GM23338 (cell line): Measurements from ENCODE around the gene SIMC1. TPM values are rescaled to one million over a fixed set of nuclear protein-coding genes. Genes with fewer than 3 reads are reported as not detected.
"Not testable (repeated sequence)": the region's sequence is repeated elsewhere in the genome, so short reads cannot be mapped to it uniquely, and the experiment has no call there.

Experiments
- ATAC-seq: fragments of 200-7000 bp; cut with Tn5 transposase; 3 replicates; pipeline ENCODE4 v1.9.1; 2020
- DNase-seq: peaks from one replicate; pipeline ENCODE4 v3.0.0-alpha.2; 2015; ENCODE audit warnings: low spot score
- H2AFZ ChIP-seq: fragments of 200-600 bp; sonication (generic); 2 replicates; pipeline ENCODE4 v1.8.0; 2016; ENCODE audit warnings: antibody characterized with exemption, mild to moderate bottlenecking, moderate library complexity
- H3F3A ChIP-seq: fragments of 200-600 bp; sonication (generic); replicated peaks from 2 replicates; pipeline ENCODE4 v1.8.0; 2017; ENCODE audit warnings: antibody characterized with exemption, mixed run types, low read depth
- H3K27ac ChIP-seq: fragments of 200-600 bp; sonication (generic); 2 replicates; pipeline ENCODE4 v1.6.1; 2016; ENCODE audit warnings: low read depth
- H3K27me3 ChIP-seq: fragments of 200-600 bp; sonication (generic); 2 replicates; pipeline ENCODE4 v1.8.0; 2016; ENCODE audit warnings: mild to moderate bottlenecking, mixed run types, moderate library complexity; ENCODE audit not compliant: insufficient read depth
- H3K36me3 ChIP-seq: fragments of 200-600 bp; sonication (generic); 2 replicates; pipeline ENCODE4 v1.8.0; 2016; ENCODE audit warnings: mild to moderate bottlenecking; ENCODE audit not compliant: insufficient read depth
- H3K4me1 ChIP-seq: fragments of 200-600 bp; sonication (generic); 2 replicates; pipeline ENCODE4 v1.8.0; 2016; ENCODE audit warnings: mild to moderate bottlenecking, moderate library complexity; ENCODE audit not compliant: insufficient read depth
- H3K4me2 ChIP-seq: fragments of 200-600 bp; sonication (generic); 2 replicates; pipeline ENCODE4 v1.7.1; 2017; ENCODE audit warnings: mixed run types
- H3K4me3 ChIP-seq: fragments of 200-600 bp; sonication (generic); 2 replicates; pipeline ENCODE4 v1.6.1; 2016; ENCODE audit warnings: mixed run types
- H3K79me2 ChIP-seq: fragments of 200-600 bp; sonication (generic); replicated peaks from 2 replicates; pipeline ENCODE4 v1.8.0; 2017; ENCODE audit warnings: mild to moderate bottlenecking; ENCODE audit not compliant: insufficient read depth
- H3K9me2 ChIP-seq: fragments of 200-600 bp; sonication (generic); 2 replicates; pipeline ENCODE4 v1.8.0; 2017; ENCODE audit not compliant: insufficient read depth
- H4K20me1 ChIP-seq: fragments of 200-600 bp; sonication (generic); replicated peaks from 2 replicates; pipeline ENCODE4 v1.8.0; 2017; ENCODE audit warnings: mild to moderate bottlenecking; ENCODE audit not compliant: insufficient read depth
- H3K27ac Mint-ChIP-seq: 2 replicates; pipeline ENCODE4 v1.8.0; 2020; ENCODE audit warnings: inconsistent platforms, mild to moderate bottlenecking, moderate library complexity, mixed read lengths
- H3K27me3 Mint-ChIP-seq: 3 replicates; pipeline ENCODE4 v1.8.0; 2022; ENCODE audit warnings: low read depth, mild to moderate bottlenecking, moderate library complexity, mixed read lengths, inconsistent platforms; ENCODE audit not compliant: insufficient read depth, poor library complexity
- H3K36me3 Mint-ChIP-seq: 3 replicates; pipeline ENCODE4 v1.8.0; 2021; ENCODE audit warnings: low read depth, mild to moderate bottlenecking, inconsistent platforms, moderate library complexity, mixed read lengths
- H3K4me1 Mint-ChIP-seq: 3 replicates; pipeline ENCODE4 v1.8.0; 2020; ENCODE audit warnings: mild to moderate bottlenecking, inconsistent platforms, mixed read lengths
- H3K4me3 Mint-ChIP-seq: 3 replicates; pipeline ENCODE4 v1.8.0; 2021; ENCODE audit warnings: moderate library complexity, mild to moderate bottlenecking, inconsistent platforms, mixed read lengths
- H3K9me3 Mint-ChIP-seq: 3 replicates; pipeline ENCODE4 v1.8.0; 2020; ENCODE audit warnings: moderate library complexity, mild to moderate bottlenecking, inconsistent platforms, mixed read lengths
- EZH2 ChIP-seq: fragments of 200-600 bp; sonication (generic); IDR thresholded peaks from one replicate; pipeline ENCODE4 v1.8.0; 2017; ENCODE audit warnings: antibody characterized with exemption, mild to moderate bottlenecking, low read depth; ENCODE audit not compliant: unreplicated experiment
- polyA plus RNA-seq: library from polyadenylated mRNA; unstranded; fragments of >200 nt; fragmentation: Nextera tagmentation; extraction: Ambion mirVana; gene quantifications from 2 replicates; pipeline ENCODE4 v1.2.1, GENCODE V29; 2016
- total RNA-seq: library from RNA; depleted of rRNA; stranded (reverse); fragments of >200 nt; shearing (Covaris generic); gene quantifications from 2 replicates; pipeline ENCODE4 v1.2.3, GENCODE V29; 2014

The SIMC1 gene
- total and polyA plus RNA-seq, 2 experiments from 2014 or later, result 9.4 to 14.6 TPM

DNA sequence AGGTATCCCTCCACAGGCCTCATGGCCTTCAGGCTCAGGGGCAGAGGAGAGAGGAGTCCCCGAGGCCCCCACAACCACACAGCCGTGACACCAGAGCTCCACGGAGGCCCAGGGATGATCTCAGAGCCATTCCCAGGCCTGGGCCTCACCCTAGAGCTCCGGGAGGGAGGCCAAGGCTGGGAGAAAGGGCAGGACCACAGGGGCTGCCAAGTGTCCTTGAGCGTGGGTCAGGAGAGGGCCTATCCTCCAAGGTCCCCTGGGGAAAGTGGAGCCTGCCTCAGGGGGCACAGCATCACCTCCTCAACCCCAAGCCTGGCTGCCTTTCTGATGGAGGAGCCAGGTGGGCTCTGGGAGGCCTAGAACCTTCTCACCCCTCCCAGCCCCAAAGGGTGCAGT lies 45.5 kb upstream of the SIMC1 start:
- DNase-seq, H3K27ac ChIP-seq, H3K9me3 Mint-ChIP-seq, H3K4me3 ChIP-seq, ATAC-seq, H3K4me3 Mint-ChIP-seq, H2AFZ ChIP-seq, H3K79me2 ChIP-seq, H3K9me2 ChIP-seq, H3F3A ChIP-seq, H3K27ac Mint-ChIP-seq, H3K4me2 ChIP-seq, H3K36me3 ChIP-seq, H3K36me3 Mint-ChIP-seq, H3K4me1 ChIP-seq, H4K20me1 ChIP-seq: not testable (repeated sequence)
- H3K27me3 Mint-ChIP-seq, result peaks cover 27% of the 10 kb centered on the region
- peaks cover 35% of the 10 kb centered on the region for H3K27me3 ChIP-seq
- H3K4me1 Mint-ChIP-seq, result peaks cover 11% of the 10 kb centered on the region; the same call in 2 of the 3 replicates

GRCh38 chr5:176193636-176194035 lies 44.6 kb upstream of the SIMC1 start:
- 0 out of 3 replicates have a peak overlapping the region, but pooled peaks have one; percentile 14 for H3K4me3 Mint-ChIP-seq
- Histone ChIP-seq H3K27me3 (peaks cover 45% of the 10 kb centered on the region), H3K4me3 (peak overlapping the region; percentile 53; the same call in 1 of the 2 replicates), H3K4me2 (peak overlapping the region; percentile 80; the same call in 1 of the 2 replicates)
- peak; percentile 1; the same call in 2 of the 3 replicates for ATAC-seq
- not testable (repeated sequence) for H3K4me1 ChIP-seq, H3K9me2 ChIP-seq, H3K27ac Mint-ChIP-seq, H2AFZ ChIP-seq, H3K9me3 Mint-ChIP-seq, H3K36me3 ChIP-seq, H3F3A ChIP-seq, H3K36me3 Mint-ChIP-seq, DNase-seq, H3K79me2 ChIP-seq, H3K27ac ChIP-seq, H4K20me1 ChIP-seq
- H3K4me1 Mint-ChIP-seq, result peaks cover 11% of the 10 kb centered on the region; the same call in 2 of the 3 replicates
- peaks cover 35% of the 10 kb centered on the region for H3K27me3 Mint-ChIP-seq

DNA sequence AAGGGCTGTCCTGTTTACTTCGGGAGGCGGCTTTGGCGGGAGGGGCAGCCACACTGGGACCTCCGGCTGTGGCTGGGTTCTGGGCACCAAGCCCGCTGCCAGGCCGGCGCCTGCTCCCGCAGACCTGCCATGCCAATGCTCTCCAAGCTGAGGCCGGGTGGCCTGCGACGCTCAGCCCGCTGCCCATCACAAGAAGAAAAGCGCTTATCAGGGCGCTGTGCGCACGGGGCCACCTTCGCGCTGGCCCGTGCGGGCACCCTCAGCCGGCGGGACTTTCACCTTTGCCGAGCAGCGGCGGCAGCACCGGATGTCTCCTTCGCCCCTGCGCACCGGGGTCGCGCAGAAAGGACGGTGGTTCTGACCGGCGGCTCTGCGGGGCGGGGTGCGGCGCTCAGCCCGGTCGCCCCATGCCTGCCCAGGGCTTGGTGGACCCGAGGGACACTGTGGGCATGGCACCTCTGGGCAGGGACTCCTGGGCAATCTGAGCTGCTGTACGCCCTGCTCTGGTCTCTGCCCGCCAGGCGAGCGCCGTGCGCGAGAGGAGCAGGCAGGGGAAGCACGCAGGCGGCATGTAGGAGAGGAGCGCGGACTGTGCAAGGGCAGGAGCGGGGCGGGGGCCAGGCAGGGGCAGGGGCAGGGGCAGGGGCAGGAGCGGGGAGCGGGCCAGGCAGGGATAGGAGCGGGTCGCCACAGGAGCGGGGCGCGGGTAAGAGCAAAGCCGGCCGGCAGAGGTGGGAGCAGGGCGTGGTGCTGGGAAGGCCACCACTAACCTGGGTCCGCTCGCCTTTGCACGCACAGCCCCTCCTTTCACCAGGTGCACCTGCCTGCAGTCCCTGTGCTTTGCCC lies 43.8 kb upstream of the SIMC1 start:
- TF ChIP-seq EZH2, result peak; percentile 32
- H3K27ac Mint-ChIP-seq, H3K36me3 Mint-ChIP-seq, H3K9me3 Mint-ChIP-seq, H3K79me2 ChIP-seq, H2AFZ ChIP-seq, H3K9me2 ChIP-seq, H3K36me3 ChIP-seq, H3F3A ChIP-seq, H3K4me1 ChIP-seq, H4K20me1 ChIP-seq, H3K27ac ChIP-seq: not testable (repeated sequence)
- Mint-ChIP-seq H3K27me3 (peaks cover 41% of the 10 kb centered on the region), H3K4me1 (peaks cover 11% of the 10 kb centered on the region; the same call in 2 of the 3 replicates), H3K4me3 (peak overlapping the region; percentile 53; the same call in 2 of the 3 replicates)
- Histone ChIP-seq H3K27me3 (peaks cover 53% of the 10 kb centered on the region), H3K4me2 (peak overlapping the region; percentile 80), H3K4me3 (peak overlapping the region; percentile 53)
- DNase-seq (peak; percentile 63), ATAC-seq (peak; percentile 58)

- not testable (repeated sequence) for H3K27ac Mint-ChIP-seq, H3K4me1 ChIP-seq, H4K20me1 ChIP-seq, H3K9me2 ChIP-seq, H3K36me3 ChIP-seq, H3K79me2 ChIP-seq, H2AFZ ChIP-seq, H3K27ac ChIP-seq, H3F3A ChIP-seq, H3K9me3 Mint-ChIP-seq, H3K36me3 Mint-ChIP-seq, DNase-seq
- Mint-ChIP-seq H3K4me1 (peaks cover 14% of the 10 kb centered on the region; the same call in 2 of the 3 replicates), H3K4me3 (peak overlapping the region; percentile 43), H3K27me3 (peaks cover 47% of the 10 kb centered on the region)
- Histone ChIP-seq H3K4me2 (peak overlapping the region; percentile 55; the same call in 1 of the 2 replicates), H3K4me3 (peak overlapping the region; percentile 35; the same call in 1 of the 2 replicates), H3K27me3 (peaks cover 59% of the 10 kb centered on the region)
- peak; percentile 2 for ATAC-seq
Observed at GRCh38 chr5:176195084-176195413, 43.2 kb upstream of the SIMC1 start.

DNA sequence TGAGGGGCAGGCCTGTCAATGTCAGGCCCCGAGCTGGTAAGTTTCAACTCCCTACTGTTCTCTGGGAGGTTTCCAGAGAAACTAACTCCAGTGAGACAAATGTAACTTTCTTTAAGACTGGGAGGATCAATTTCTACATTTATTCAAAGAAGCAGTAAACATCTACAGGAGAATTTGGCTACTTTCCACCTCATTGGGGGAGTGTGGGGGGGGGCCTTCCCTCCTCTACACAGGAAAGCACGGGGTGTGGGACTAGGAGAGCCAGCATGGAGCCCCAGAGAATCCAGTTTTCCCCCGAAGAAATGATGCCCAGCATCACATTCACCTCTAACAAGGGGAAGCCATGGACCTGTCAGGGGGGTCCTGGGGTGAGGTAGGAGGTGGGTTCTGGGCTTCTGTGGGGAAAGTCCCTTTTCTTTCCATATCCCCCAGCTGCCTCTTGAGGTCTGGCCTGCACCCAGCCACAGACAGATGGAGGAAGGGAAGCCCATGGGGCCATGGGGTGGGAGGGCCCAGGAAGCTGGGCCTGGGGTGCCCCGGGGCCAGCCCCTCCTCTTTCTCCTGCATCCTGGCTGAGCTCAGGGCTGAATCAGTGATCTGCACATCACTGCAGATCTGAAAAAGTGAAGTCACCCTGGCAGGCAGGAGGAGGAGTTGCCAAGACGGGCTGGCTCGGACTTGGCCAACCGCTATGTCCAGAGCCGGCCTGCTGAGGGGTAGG lies 42.6 kb upstream of the SIMC1 start:
- not testable (repeated sequence) for H3K36me3 Mint-ChIP-seq
- H3K27me3 Mint-ChIP-seq, result peaks cover 52% of the 10 kb centered on the region

DNA sequence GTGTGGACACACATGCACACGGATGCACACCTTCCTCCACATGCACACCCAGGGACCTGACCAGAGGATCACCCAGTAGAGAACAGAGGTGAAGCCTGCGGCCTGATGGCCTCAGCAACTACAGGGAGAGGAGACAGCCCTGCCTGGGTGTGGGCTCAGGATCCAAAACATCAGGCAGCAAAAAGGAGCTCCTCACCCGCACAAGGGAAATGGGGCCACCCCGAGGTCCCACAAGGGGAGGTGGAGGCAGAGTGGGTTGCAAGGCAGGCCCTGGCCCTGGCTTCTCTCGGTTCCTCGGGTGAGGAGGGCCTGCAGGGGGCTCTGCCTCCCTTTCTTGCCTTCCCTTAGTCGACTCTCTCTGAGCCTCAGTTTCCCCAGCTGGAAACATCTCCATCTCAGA lies 41.4 kb upstream of the SIMC1 start:
- H3K9me3 Mint-ChIP-seq, H3K4me2 ChIP-seq, H3K27ac Mint-ChIP-seq, H3K4me3 ChIP-seq, H3K4me3 Mint-ChIP-seq, H3K36me3 ChIP-seq, H2AFZ ChIP-seq, H3K4me1 ChIP-seq, H3K36me3 Mint-ChIP-seq, ATAC-seq, H3K79me2 ChIP-seq, H3K27ac ChIP-seq, H4K20me1 ChIP-seq, DNase-seq, H3F3A ChIP-seq, H3K9me2 ChIP-seq: not testable (repeated sequence)
- Mint-ChIP-seq H3K4me1 (peaks cover 16% of the 10 kb centered on the region; the same call in 2 of the 3 replicates), H3K27me3 (peaks cover 52% of the 10 kb centered on the region)
- peaks cover 68% of the 10 kb centered on the region for H3K27me3 ChIP-seq

More for the DNA sequence above, 42.6 kb upstream of the SIMC1 start:
- not testable (repeated sequence) for H3K27ac Mint-ChIP-seq, H3K9me2 ChIP-seq, H3K4me1 ChIP-seq, H4K20me1 ChIP-seq, H3K9me3 Mint-ChIP-seq, H3F3A ChIP-seq, ATAC-seq, H3K36me3 ChIP-seq, H3K4me2 ChIP-seq, H3K27ac ChIP-seq, H2AFZ ChIP-seq, H3K4me3 ChIP-seq, DNase-seq, H3K79me2 ChIP-seq
- Mint-ChIP-seq H3K4me1 (peaks cover 16% of the 10 kb centered on the region; the same call in 2 of the 3 replicates), H3K4me3 (peak overlapping the region; percentile 43; the same call in 2 of the 3 replicates)
- peaks cover 64% of the 10 kb centered on the region for H3K27me3 ChIP-seq
